ENCODE data around the gene KCND1. TPM values are rescaled to one million over a fixed set of nuclear protein-coding genes. Genes with fewer than 3 reads are reported as not detected.
A peak's percentile ranks its signal among the peaks of the same experiment; 100 is the strongest.

The KCND1 gene
- total RNA-seq, 1 experiment from 2014 or later, result 0.67 TPM

DNA sequence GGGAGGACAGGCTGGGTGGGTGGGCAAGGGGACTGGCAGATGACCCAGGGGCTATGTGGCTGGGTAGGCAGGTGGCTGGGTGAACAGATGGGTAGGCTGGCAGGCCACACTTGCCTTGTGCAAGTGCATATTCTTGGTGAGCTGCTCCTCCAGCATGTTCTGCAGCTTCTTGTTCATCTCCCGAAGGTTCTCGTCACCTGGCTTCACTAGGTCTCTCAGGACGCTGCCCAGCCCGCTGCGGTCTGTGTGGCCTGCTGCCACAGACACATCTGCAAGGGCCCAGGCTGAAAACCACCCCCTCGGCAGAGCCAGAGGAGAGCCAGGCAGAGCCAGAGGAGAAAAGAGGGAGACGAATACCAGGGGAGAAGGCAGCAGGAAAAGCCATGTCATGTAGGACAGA is 3.4 kb upstream of the KCND1 start:
- no peak for DNase-seq (ENCODE audit: low spot score)

DNA sequence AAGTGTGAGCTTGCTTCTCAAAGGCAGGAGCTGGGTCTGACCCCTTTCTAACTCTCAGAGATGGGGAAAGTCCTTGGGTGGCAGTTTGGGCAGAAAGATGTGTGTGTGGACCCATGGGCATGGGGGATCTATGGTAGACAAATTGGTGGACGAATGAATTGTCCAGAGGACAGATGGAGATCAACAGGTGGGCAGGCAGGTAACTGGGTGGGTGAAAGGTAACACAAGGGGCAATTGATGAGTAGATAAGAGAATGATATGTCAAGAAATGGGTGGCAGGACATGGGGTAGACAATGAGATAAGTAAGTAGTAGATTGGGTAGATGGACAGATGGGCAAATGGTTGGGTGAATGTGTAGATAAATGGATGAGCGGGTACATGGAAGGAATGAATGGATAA is 2.9 kb upstream of the KCND1 start:
- DNase-seq (ENCODE audit: low spot score), result no peak

DNA sequence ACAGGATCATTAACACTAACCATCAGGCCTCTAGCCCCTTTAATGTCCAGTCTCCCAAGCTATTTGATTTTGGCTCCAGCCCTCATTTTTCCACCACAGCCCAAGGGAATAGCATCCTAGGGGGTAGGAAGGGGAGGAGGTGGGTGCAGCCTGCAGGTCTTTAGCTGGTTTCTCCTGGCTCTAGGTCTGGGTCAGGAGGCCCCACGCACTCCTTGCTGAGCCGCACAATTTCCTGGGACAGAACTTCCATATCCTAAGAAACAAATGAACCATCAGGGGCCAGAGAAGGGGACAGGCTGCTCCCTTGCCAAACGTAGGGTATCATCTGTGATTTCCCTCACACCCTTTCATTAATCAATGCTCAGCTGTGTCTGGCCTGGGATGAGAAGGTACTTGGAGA is 2.4 kb upstream of the KCND1 start:
- DNase-seq (ENCODE audit: low spot score), result no peak

DNA sequence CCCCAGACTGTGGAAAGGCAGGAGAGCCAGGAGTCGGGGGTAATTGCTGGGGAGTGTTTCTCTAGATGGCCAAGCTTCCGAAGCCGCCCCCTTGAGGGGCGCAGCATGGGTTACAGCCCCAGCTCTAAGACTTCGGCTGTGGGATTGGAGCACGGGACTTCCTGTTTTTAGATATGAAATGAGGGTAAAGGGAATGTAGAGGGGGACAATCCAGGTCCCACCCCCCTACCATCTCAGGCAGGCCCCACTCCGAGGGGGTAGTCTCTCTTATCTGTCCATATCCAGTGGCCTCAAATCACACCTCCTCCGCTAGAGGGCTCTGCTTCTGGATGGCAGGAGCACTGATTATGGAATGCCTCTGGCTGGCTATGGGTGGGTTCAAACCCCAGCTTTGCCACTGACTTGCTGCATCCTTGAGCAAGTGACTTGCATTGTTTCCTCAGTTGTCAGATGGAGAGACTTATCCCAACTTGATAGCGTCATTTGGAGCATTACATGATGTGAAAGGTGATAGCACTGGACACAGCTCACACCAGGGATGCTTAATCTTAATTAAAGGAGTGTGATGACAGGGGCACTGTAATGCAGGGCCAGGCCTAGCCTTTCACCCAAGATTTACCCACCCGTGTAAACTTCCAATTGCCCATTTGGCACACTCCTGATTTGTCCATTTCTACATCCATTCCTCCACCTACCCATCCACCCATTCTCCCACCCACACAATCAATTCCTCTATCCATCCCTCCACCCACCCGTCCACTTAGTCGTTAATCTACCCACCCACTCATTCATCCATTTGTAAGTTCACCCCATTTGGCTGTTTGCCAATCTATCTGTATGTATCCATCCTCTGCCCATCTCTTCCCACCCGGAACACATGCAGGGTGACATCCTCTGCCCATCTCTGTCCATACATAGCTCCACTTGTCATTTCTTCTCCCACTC is 848 bp upstream of the KCND1 start:
- DNase-seq (ENCODE audit: low spot score), result peak; percentile 32

DNA sequence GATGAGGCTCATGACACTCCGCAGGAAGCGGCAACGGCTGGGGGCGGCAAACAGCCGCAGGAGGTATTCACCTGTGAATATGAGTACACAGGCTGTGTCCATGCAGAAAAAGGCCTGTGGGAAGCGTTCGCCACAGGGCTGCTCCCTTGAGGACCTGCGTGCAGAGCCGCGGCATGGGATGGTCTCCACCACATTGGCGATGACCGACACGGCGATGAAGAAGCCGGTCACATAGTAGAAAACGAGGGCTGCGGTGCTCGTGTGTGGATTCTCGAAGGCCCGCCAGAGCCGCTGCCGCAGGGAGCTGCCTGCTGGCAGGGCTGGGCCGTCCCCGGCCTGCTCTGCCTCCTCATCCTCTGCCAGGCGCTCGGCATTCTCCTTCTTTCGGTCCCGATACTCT is 2.2 kb downstream of the KCND1 start:
- no peak for DNase-seq (ENCODE audit: low spot score)

DNA sequence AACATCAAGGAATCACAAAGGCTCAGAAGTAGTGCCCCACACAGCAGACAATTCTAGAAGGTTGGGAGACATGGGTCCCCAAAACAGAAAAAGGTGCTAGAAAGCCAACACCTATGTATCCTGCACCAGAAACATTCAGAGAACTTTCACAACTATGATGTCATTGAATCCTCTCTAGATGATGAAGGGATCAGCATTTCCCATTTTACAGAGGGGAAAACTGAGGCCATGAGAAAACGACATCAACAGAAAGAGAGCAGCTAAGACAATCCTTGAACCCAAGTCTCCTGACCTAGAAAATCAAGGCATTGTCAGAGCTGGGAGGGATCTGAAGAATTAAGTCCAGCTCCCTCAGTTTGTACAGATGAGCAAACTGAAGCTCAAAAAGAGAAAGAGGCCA is 3.3 kb downstream of the KCND1 start:
- no peak for DNase-seq (ENCODE audit: low spot score)

DNA sequence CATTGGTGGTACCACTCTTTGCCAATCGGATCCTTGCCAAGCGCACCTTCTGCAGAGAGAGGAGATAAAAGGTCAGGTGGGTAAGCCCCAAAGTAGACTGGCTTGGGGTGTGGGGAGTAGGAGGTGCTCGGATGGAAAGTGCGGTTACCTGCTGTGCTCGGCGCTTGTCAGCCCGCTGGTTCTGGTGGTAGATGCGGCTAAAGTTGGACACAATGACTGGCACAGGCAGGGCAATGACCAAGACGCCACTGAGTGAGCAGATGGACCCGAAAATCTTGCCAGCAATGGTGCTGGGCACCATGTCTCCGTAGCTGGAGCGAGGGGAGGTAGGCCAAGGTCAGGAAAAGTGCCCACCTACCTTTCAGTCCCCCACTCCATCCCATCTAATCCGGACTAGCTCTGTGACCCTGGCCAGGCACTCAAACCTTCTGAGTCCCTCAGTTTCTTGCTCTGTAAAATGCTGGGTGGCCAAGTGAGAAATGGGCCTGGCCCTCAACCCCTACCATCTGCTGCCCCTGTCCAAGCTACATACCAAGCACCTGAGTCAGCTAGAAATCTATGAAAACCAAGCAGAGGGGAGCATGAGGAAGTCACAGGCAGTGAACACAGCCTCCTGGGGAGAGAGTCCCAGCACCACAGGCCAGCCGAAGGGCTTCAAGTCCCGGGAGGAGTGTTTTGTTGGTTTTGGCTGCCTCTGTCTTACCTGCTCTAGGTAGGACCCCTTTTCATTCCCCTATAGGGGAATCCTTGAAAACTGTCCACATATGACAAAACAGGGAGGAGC is 4.7 kb downstream of the KCND1 start:
- DNase-seq (ENCODE audit: low spot score), result peak; percentile 22

DNA sequence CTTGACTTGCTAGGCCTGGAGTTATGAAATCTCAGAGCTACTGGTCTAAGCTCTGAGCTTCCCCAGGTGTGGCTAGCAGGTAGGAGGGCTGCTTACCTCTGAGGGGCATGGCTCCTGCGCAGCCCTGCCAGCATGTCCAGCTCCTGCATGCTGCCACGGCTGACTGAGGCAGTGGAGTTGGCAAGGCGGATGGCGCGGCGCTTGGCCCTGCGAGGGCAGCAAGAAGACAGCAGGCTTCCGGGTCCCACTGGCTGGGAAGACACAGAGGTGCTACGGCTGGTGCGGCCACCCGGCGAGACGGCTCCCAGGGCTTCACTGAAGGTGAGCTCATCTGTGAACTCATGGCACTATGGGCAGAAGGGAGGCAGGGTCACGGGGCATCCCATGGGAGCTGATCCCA is 5.7 kb downstream of the KCND1 start:
- DNase-seq (ENCODE audit: low spot score), result no peak

DNA sequence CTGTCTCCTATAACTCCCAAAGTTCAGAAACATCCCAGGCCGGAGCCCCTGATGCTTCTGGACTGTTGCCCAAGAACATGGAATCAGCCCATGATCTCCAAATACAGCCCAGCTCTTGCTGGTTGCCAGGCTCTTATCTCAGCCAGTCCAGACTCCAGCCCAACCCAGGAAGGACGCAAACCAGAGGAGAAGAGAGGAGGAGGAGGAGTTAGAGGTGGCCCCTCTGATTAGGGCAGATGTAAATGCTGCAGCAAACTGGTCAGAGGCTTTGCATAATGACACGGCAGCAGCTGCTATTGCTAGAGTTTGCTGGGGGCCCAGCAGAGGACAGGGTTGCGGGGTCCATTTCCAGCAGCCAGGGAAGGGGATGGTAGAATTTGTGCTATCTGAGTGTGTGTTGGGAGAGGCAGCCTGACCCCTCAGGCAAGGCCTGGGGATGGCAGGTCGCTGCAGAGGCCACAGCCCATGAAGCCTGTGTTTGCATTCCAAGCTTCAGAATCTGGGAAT is 10.0 kb downstream of the KCND1 start:
- DNase-seq (ENCODE audit: low spot score), result no peak

DNA sequence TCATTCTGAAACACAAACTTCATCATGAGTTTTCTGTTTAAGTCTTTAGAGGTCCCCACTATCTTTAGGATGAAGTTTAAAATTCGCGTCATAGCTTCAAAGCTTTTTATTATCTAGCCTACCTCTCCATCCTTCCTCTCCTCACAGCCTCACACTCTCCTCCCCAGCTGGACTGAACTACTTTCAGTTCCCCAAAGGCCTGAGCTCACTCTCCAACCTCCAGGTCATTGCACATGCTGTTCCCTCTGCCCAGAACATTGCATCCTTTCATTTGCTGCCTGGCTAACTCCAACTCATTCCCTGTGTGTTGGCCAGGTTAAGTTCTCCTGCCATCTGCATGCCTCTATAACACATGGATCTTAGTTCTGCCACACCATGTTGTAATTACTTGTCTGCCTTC is 11.4 kb downstream of the KCND1 start:
- DNase-seq (ENCODE audit: low spot score), result no peak

DNA sequence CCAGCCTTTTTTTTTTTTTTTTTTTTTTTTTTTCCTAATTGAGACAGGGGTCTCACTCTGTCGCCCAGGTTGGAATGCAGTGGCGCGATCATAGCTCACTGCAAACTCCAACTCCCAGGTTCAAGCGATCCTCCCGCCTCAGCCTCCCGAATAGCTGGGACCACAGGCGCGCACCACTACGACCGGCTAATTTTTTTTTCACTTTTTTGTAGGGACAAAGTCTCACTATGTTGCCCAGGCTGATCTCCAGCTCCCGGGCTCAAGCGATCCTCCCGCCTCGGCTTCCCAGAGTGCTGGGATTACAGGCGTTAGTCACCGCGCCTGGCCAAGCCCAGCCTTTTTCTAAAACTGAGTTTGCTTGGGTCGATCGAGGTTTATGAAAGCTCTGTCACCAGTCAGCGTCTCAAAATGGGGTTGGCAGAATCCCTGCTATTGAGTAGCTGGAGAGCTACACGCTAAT is 13.0 kb downstream of the KCND1 start:
- DNase-seq (ENCODE audit: low spot score), result peak; percentile 21

DNA sequence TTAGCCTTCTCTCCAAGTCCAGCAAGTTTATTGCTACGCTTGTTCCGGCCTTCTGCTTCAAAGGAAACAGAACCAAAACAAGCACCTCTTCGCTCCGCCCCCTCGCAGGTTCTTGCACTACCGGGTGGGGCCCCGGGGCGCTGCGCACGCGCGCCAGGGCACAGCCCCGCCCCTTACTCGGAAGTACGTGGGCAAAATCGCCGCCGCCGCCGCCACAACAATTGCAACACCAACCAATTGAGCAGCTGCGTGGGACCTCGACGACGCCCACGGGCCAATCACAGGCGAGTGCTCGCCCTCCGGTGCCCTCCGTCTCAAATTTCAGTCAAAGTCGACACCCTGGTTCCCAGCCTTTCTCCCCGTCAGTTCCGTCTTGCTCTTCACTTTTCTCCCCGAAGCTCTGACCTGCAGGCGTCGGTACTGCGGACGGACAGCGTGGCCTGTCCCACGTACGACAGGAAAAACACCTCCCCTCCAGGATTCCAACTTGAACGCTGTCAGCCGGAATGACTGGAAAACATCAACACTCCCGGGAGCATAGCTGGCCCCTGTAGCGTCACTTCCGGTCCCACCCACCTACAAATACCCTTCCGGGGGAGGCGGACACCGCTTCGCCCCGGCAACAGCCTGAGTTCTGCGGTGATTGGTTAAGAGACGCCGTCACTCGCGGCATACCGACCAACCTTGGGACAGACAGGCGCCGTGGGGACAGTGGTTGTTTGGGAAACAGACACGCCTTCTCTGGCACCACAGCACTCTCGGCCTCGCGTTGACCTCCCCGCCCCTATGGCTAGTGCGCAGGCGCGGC is 13.6 kb downstream of the KCND1 start:
- DNase-seq (ENCODE audit: low spot score), result peak; percentile 96

DNA sequence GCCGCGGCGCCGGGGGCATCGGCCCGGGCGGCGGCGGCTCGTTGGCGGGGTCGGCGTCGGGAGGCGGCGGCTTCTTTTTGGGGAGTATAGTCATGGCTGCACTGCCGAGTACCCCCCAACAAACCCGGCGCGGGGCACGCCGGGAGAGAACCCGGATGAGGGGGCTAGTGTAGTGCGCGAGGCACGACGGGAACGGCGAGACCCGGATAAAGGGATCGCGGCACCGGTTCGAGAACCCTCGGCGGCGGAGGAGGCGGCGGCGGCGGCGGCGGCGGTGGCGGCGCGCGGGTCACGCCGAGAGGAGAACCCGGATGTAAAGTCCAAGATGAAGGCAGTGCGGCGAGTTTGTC is 14.2 kb downstream of the KCND1 start, which contains the start of gene OTUD5:
OTUD5 (minus strand) TSS at position 131 of the 350 bp plus-strand sequence; CDS start at position 94, 37 bp downstream.
- no peak for DNase-seq (ENCODE audit: low spot score)

DNA sequence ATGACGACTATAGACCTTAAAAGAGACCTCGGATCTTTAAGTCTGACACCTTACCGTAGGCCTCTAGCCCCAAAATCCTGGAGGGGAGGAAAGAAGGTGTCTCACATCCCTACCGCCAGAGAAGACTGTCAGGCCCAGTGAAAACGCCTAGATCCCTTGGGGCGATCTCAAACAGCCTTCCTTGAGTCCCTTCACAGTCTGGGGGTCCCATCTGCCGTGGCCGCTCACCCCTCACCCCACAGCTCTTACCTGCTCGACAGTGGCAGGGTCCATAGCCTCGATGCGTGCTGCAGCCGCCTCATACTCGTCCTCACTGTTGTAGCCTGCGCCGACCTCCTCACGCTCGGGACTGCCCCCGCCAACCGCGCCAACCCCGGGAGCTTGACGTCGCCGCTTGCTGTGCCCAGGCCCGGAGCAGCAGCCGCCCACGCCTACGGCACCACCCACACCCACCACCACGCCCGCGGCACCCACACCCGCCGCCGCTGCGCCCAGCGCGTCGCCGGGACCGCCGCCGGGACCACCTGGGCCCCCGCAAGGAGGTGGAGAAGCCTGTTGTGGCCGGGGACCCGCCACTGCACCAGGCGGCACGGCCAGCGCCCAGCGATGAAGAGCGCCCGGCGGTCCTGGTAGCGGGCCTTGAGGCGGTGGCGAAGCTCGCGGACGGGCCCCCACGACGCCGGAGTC is 14.8 kb downstream of the KCND1 start:
- DNase-seq (ENCODE audit: low spot score), result no peak

DNA sequence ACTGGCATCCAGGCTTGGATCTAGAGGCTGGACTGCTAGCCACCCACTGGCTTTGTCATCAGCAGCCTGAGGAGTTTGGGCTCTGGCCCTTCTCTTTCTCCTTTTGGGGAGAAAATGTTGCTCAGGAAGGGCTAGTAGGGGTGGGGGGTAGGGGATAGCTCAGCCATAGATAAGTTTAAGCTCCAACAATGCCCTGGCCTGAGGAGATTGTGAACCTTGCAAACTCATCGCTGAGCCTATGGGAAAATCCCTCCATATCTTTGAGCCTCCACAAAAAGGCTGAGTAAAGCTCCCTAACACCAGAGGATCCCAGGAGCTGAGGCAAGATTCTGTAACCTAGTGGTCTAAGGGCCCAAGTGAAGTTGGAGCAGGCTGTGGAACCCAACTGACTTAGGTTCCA is 23.1 kb downstream of the KCND1 start:
- DNase-seq (ENCODE audit: low spot score), result no peak

DNA sequence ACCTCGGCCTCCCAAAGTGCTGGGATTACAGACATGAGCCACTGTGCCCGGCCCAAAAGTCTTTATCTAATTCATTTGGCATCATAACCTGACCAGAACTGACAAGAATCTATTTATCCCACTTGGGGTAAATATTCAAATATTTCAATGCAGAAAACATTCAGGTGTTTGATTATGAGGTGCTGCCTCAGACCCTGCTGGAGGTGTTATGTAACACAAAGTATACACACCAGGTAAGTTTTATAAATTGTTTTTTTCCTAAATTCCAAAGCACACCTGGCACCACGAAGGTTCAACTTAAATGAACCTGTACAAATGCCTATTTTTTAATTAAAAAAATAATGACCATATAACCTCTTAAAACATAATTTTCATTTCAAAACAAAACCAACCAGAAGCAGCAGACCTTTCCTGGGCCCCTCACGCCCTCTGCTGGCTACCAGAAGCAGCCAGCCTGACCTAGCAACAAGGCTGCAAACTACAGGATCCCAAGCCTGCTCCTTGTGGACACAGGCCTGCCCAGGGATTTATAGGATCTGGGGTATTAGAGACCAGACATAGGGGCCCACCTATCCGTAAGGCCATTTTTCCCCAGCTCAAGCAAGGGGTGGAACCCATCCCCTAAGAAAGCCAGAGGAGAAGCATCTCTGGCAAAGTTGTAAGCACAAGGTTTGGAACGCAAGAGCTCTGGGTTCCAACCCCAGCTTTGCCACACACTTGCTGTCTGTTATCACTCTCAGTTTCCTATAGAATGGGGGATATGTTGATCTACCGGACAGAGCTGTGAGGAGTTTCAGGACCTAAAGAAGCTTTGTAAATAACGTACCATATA is 25.9 kb downstream of the KCND1 start:
- DNase-seq (ENCODE audit: low spot score), result peak; percentile 25

DNA sequence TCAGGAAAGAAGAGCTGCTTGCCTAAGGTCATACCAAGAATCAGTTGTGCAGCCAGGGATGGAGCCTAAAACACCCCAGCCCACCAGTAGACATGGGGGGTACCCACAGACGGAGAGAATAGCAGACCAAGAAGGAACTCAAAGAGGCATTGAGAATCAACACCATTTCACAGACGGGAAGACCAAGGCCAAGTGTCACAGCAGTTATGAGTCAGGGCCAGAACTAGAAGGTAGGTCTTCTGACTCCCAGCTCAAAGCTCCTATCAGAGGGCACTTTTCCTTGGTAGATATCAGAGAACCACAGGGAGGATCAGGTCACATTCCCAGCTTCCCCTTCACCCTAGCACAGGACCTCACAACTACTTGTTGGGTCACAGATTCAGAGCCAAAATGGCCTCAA is 28.7 kb downstream of the KCND1 start:
- DNase-seq (ENCODE audit: low spot score), result no peak

DNA sequence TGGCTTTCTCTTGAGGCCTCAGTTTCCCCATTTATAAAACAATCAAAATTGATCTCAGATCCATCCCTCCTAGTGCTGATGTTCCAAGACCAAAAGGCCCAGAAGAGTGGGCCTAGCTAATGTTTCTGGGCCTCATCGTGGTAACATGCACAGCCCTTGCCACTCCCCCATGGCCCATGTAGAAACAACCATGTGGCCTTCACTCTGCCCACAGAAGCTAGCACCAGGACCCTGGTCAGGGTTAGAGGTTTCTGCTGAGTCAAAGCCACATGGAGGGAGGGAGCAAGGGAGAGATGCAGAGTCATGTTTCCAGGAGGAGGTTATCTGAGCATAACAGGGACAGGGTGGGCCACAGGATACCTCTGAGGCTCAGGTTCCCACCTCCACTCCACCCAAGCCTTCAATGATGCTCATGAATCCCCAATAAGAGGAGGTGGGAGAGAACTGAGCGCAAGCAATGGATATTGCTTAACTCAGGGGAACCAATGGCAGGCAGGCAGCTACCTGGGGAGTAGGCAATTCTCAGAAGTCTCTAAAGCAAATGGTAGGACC is 31.2 kb downstream of the KCND1 start:
- no peak for DNase-seq (ENCODE audit: low spot score)

DNA sequence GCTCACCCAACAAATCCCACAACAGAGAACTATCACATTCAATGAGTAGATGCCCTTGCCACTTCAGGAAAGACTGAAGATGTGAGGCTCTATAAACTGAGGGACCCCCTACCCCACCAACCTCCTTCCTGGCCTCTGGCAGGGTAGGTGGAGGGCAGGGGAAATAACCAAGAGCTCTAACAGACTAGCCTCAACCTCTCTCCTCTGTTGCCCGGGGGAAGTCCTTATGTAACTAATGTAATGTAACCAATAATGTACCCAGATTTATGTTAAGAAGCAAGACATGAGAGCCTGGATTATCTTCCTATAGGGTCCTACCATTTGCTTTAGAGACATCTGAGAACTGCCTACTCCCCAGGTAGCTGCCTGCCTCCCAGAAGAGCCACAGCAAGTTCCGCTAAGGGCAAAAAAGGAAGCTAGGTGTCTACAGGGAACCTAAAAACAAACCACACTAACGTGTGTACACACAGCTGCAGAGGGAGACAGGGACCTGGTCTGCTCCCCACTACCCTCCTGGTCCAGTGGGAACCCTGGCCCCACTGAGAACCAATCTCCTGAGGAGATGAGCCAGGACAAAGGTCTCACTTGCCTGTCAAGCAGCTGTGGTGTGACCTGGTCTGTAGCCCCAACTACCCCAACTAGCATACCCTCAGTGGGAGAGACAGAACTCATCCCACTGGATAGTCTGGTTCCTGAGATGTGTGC is 32.0 kb downstream of the KCND1 start:
- DNase-seq (ENCODE audit: low spot score), result no peak

All from A172 (cell line).